CD8-positive, alpha-beta memory T cell (primary cell): Measurements from ENCODE around the gene LHX8. TPM values are rescaled to one million over a fixed set of nuclear protein-coding genes. Genes with fewer than 3 reads are reported as not detected.
"Not testable (repeated sequence)": the region's sequence is repeated elsewhere in the genome, so short reads cannot be mapped to it uniquely, and the experiment has no call there.

Experiments
- CTCF ChIA-PET: fragments of 350-600 bp; sonication (Branson Sonifier 250); formaldehyde crosslinking; loops from one replicate; lab custom pipeline; 2021; ENCODE audit warnings: antibody characterized with exemption; lab: Charles Lee
- POLR2A ChIA-PET: fragments of 350-600 bp; sonication (Branson Sonifier 250); formaldehyde crosslinking; loops from one replicate; lab custom pipeline; 2021; ENCODE audit warnings: antibody characterized with exemption; lab: Charles Lee
- DNase-seq, 5 donors: peaks; one replicate each; pipeline versions ENCODE4 v3.0.0 to v3.0.0-alpha.2; 2020 to 2022; ENCODE audit warnings: mixed read lengths in 1 of 5
- H3K27ac ChIP-seq: one replicate; pipeline ENCODE4 v1.7.0; 2013; ENCODE audit warnings: low read depth, mild to moderate bottlenecking, low read length, moderate library complexity
- H3K27me3 ChIP-seq: 2 replicates; pipeline ENCODE4 v1.7.0; 2013; ENCODE audit warnings: low read length, mild to moderate bottlenecking; ENCODE audit not compliant: insufficient read depth, poor library complexity, severe bottlenecking
- H3K36me3 ChIP-seq: 2 replicates; pipeline ENCODE4 v1.7.0; 2013; ENCODE audit warnings: mild to moderate bottlenecking, low read length, moderate library complexity; ENCODE audit not compliant: insufficient read depth
- H3K4me1 ChIP-seq: 2 replicates; pipeline ENCODE4 v1.7.0; 2013; ENCODE audit warnings: mild to moderate bottlenecking, low read length, moderate library complexity; ENCODE audit not compliant: insufficient read depth
- H3K4me3 ChIP-seq: 2 replicates; pipeline ENCODE4 v1.7.0; 2013; ENCODE audit warnings: mild to moderate bottlenecking, low read length
- H3K9me3 ChIP-seq: 2 replicates; pipeline ENCODE4 v1.7.0; 2013; ENCODE audit warnings: mild to moderate bottlenecking, low read length
- H3K27ac Mint-ChIP-seq, 8 donors: one replicate each; pipeline ENCODE4 v1.8.0; 2020 to 2021; ENCODE audit warnings: mixed read lengths in 8 of 8, mild to moderate bottlenecking in 6 of 8, inconsistent platforms in 3 of 8, moderate library complexity in 3 of 8
- H3K27me3 Mint-ChIP-seq, 2 donors: one replicate each; pipeline ENCODE4 v1.8.0; 2020 to 2021; ENCODE audit warnings: mixed read lengths in 2 of 2, mild to moderate bottlenecking in 1 of 2, moderate library complexity in 1 of 2
- H3K36me3 Mint-ChIP-seq, 3 donors: one replicate each; pipeline ENCODE4 v1.8.0; 2020 to 2021; ENCODE audit warnings: mixed read lengths in 3 of 3, inconsistent platforms in 1 of 3, mild to moderate bottlenecking in 1 of 3
- H3K4me1 Mint-ChIP-seq, 3 donors: one replicate each; pipeline ENCODE4 v1.8.0; 2020 to 2021; ENCODE audit warnings: mixed read lengths in 3 of 3, inconsistent platforms in 1 of 3, mild to moderate bottlenecking in 1 of 3
- H3K4me3 Mint-ChIP-seq, 7 donors: one replicate each; pipeline ENCODE4 v1.8.0; 2020 to 2021; ENCODE audit warnings: mixed read lengths in 7 of 7, mild to moderate bottlenecking in 6 of 7, moderate library complexity in 4 of 7, inconsistent platforms in 2 of 7
- H3K9me3 Mint-ChIP-seq, 5 donors: one replicate each; pipeline ENCODE4 v1.8.0; 2020 to 2022; ENCODE audit warnings: mixed read lengths in 5 of 5, mild to moderate bottlenecking in 3 of 5, moderate library complexity in 2 of 5, inconsistent platforms in 1 of 5
- polyA plus RNA-seq: library from polyadenylated mRNA; unstranded; fragments of 300-500 nt; fragmentation: Illumina TruSeq; gene quantifications from one replicate; pipeline ENCODE4 v1.2.3, GENCODE V29; 2021
- total RNA-seq, 2 experiments: library from RNA; stranded (reverse); gene quantifications; one replicate each; pipeline ENCODE4 v1.2.3, GENCODE V29; 2021

The LHX8 gene
- total and polyA plus RNA-seq, 3 experiments from 2014 or later: not detected

- POLR2A ChIA-PET: no interaction called here
- H3K27me3 ChIP-seq: no peaks in the 10 kb centered on the region
- H3K36me3 Mint-ChIP-seq: no peaks in the 10 kb centered on the region
- no peaks in the 10 kb centered on the region for H3K4me1 Mint-ChIP-seq
- no peaks in the 10 kb centered on the region for H3K27me3 Mint-ChIP-seq
- H3K27ac Mint-ChIP-seq: no peak overlapping the region
- CTCF ChIA-PET: no interaction called here
- H3K4me1 ChIP-seq: no peaks in the 10 kb centered on the region
- no peak overlapping the region for H3K4me3 ChIP-seq
- no peaks in the 10 kb centered on the region for H3K36me3 ChIP-seq
- H3K9me3 Mint-ChIP-seq: peaks cover 0 to 18% (median 9%) of the 10 kb centered on the region in 5 donors
- H3K4me3 Mint-ChIP-seq: no peak overlapping the region
- no peak for DNase-seq
- H3K9me3 ChIP-seq: no peaks in the 10 kb centered on the region
- H3K27ac ChIP-seq: no peak overlapping the region
These were observed 37.7 kb downstream of the LHX8 start for GRCh38 chr1:75171876-75172275.

- POLR2A ChIA-PET: no interaction called here
- H3K36me3 Mint-ChIP-seq: no peaks in the 10 kb centered on the region
- DNase-seq: no peak
- H3K27me3 Mint-ChIP-seq: no peaks in the 10 kb centered on the region
- CTCF ChIA-PET: no interaction called here
- H3K9me3 ChIP-seq: no peaks in the 10 kb centered on the region
- no peak overlapping the region for H3K4me3 Mint-ChIP-seq
- no peaks in the 10 kb centered on the region for H3K4me1 ChIP-seq
- H3K36me3 ChIP-seq: no peaks in the 10 kb centered on the region
- H3K4me3 ChIP-seq: no peak overlapping the region
- no peak overlapping the region for H3K27ac ChIP-seq
- peaks cover 0 to 17% (median 10%) of the 10 kb centered on the region in 5 donors for H3K9me3 Mint-ChIP-seq
- no peaks in the 10 kb centered on the region for H3K27me3 ChIP-seq
- H3K27ac Mint-ChIP-seq: no peak overlapping the region
- no peaks in the 10 kb centered on the region for H3K4me1 Mint-ChIP-seq
These were observed 38.4 kb downstream of the LHX8 start for GRCh38 chr1:75172556-75172955.

GRCh38 chr1:75174031-75174760 is 40.0 kb downstream of the LHX8 start:
- H3K9me3 Mint-ChIP-seq: peaks cover 0 to 26% (median 14%) of the 10 kb centered on the region in 5 donors
- no peak overlapping the region for H3K27ac ChIP-seq
- CTCF ChIA-PET: no interaction called here
- no peaks in the 10 kb centered on the region for H3K27me3 Mint-ChIP-seq
- H3K4me1 Mint-ChIP-seq: no peaks in the 10 kb centered on the region
- POLR2A ChIA-PET: no interaction called here
- H3K27me3 ChIP-seq: no peaks in the 10 kb centered on the region
- H3K4me3 Mint-ChIP-seq: no peak overlapping the region
- no peak for DNase-seq
- no peaks in the 10 kb centered on the region for H3K9me3 ChIP-seq
- H3K4me3 ChIP-seq: no peak overlapping the region
- no peak overlapping the region for H3K27ac Mint-ChIP-seq
- peaks cover 0 to 1% (median 0%) of the 10 kb centered on the region in 3 donors for H3K36me3 Mint-ChIP-seq
- H3K4me1 ChIP-seq: no peaks in the 10 kb centered on the region
- no peaks in the 10 kb centered on the region for H3K36me3 ChIP-seq

- H3K4me3 Mint-ChIP-seq, H3K36me3 Mint-ChIP-seq, H3K36me3 ChIP-seq, H3K4me1 ChIP-seq, H3K4me3 ChIP-seq, DNase-seq, H3K27me3 ChIP-seq, H3K9me3 ChIP-seq, H3K27me3 Mint-ChIP-seq, H3K27ac Mint-ChIP-seq, CTCF ChIA-PET, H3K4me1 Mint-ChIP-seq, POLR2A ChIA-PET, H3K27ac ChIP-seq: not testable (repeated sequence)
- peaks cover 5 to 42% (median 20%) of the 10 kb centered on the region in 5 donors for H3K9me3 Mint-ChIP-seq
These were observed 47.2 kb downstream of the LHX8 start for GRCh38 chr1:75181214-75181955.

- peaks cover 0 to 16% (median 1%) of the 10 kb centered on the region in 5 donors for H3K9me3 Mint-ChIP-seq
- no peaks in the 10 kb centered on the region for H3K27me3 ChIP-seq
- no peaks in the 10 kb centered on the region for H3K36me3 ChIP-seq
- no peak overlapping the region for H3K4me3 Mint-ChIP-seq
- H3K27ac Mint-ChIP-seq: no peak overlapping the region
- DNase-seq: no peak
- H3K9me3 ChIP-seq: no peaks in the 10 kb centered on the region
- H3K36me3 Mint-ChIP-seq: no peaks in the 10 kb centered on the region
- H3K4me1 Mint-ChIP-seq: no peaks in the 10 kb centered on the region
- no peak overlapping the region for H3K4me3 ChIP-seq
- POLR2A ChIA-PET: no interaction called here
- H3K4me1 ChIP-seq: no peaks in the 10 kb centered on the region
- peaks cover 0 to 4% of the 10 kb centered on the region in 2 donors for H3K27me3 Mint-ChIP-seq
- no peak overlapping the region for H3K27ac ChIP-seq
- CTCF ChIA-PET: no interaction called here
These were observed 54.7 kb downstream of the LHX8 start for GRCh38 chr1:75188892-75189291.

- no peaks in the 10 kb centered on the region for H3K36me3 ChIP-seq
- no peaks in the 10 kb centered on the region for H3K36me3 Mint-ChIP-seq
- H3K27ac Mint-ChIP-seq: no peak overlapping the region
- peaks cover 0 to 2% (median 0%) of the 10 kb centered on the region in 5 donors for H3K9me3 Mint-ChIP-seq
- POLR2A ChIA-PET: no interaction called here
- CTCF ChIA-PET: no interaction called here
- no peaks in the 10 kb centered on the region for H3K4me1 Mint-ChIP-seq
- H3K27me3 Mint-ChIP-seq: peaks cover 0 to 3% of the 10 kb centered on the region in 2 donors
- no peak overlapping the region for H3K27ac ChIP-seq
- no peak overlapping the region for H3K4me3 ChIP-seq
- DNase-seq: no peak
- no peaks in the 10 kb centered on the region for H3K4me1 ChIP-seq
- no peaks in the 10 kb centered on the region for H3K27me3 ChIP-seq
- no peak overlapping the region for H3K4me3 Mint-ChIP-seq
- H3K9me3 ChIP-seq: no peaks in the 10 kb centered on the region
These were observed 64.0 kb downstream of the LHX8 start for GRCh38 chr1:75198163-75198562.

GRCh38 chr1:75198761-75199160 is 64.6 kb downstream of the LHX8 start:
- Histone ChIP-seq H3K27me3 (no peaks in the 10 kb centered on the region), H3K36me3 (no peaks in the 10 kb centered on the region), H3K9me3 (no peaks in the 10 kb centered on the region), H3K4me1 (no peaks in the 10 kb centered on the region), H3K4me3 (no peak overlapping the region), H3K27ac (no peak overlapping the region)
- ChIA-PET CTCF (no interaction called here), POLR2A (no interaction called here)
- Mint-ChIP-seq H3K4me3 (no peak overlapping the region), H3K36me3 (no peaks in the 10 kb centered on the region), H3K9me3 (peaks cover 0 to 2% (median 0%) of the 10 kb centered on the region in 5 donors), H3K4me1 (no peaks in the 10 kb centered on the region), H3K27me3 (peaks cover 0 to 3% of the 10 kb centered on the region in 2 donors), H3K27ac (no peak overlapping the region)
- DNase-seq: no peak

- Mint-ChIP-seq H3K9me3 (peaks cover 0 to 2% (median 0%) of the 10 kb centered on the region in 5 donors), H3K4me3 (no peak overlapping the region), H3K36me3 (no peaks in the 10 kb centered on the region), H3K27ac (no peak overlapping the region), H3K27me3 (no peaks in the 10 kb centered on the region), H3K4me1 (no peaks in the 10 kb centered on the region)
- Histone ChIP-seq H3K27ac (no peak overlapping the region), H3K36me3 (no peaks in the 10 kb centered on the region), H3K9me3 (no peaks in the 10 kb centered on the region), H3K4me3 (no peak overlapping the region), H3K4me1 (no peaks in the 10 kb centered on the region), H3K27me3 (no peaks in the 10 kb centered on the region)
- no peak for DNase-seq
- ChIA-PET CTCF (no interaction called here), POLR2A (no interaction called here)
These were observed 68.6 kb downstream of the LHX8 start for GRCh38 chr1:75202751-75203150.
